K562 (cell line): ENCODE data around the gene RAB3GAP1.

ENCODE experiments used
- EP300 ChIP-seq: IDR thresholded peaks from 2 replicates; pipeline ENCODE4 v1.6.1; 2012; ENCODE audit warnings: low read length, improper control_type of control experiment
- POLR2AphosphoS5 ChIP-seq: IDR thresholded peaks from 2 replicates; pipeline ENCODE4 v1.6.1; 2011; ENCODE audit warnings: mild to moderate bottlenecking, low read depth, low read length, moderate library complexity; ENCODE audit not compliant: control insufficient read depth, insufficient read depth
- RAD51 ChIP-seq: fragments of 450-650 bp; IDR thresholded peaks from 2 replicates; pipeline ENCODE4 v1.7.1; 2016; ENCODE audit warnings: low read depth, mild to moderate bottlenecking, borderline replicate concordance
- TAF7 ChIP-seq: fragments of 450-650 bp; IDR thresholded peaks from 2 replicates; pipeline ENCODE4 v1.6.1; 2016; ENCODE audit warnings: missing genetic modification characterization, missing compliant biosample characterization
- XRCC5 ChIP-seq: fragments of 200-400 bp; formaldehyde crosslinking; IDR thresholded peaks from 2 replicates; pipeline ENCODE4 v1.6.1; 2017; ENCODE audit warnings: low read depth, mild to moderate bottlenecking, low read length

- TF ChIP-seq EP300 (no peak), XRCC5 (no peak), POLR2AphosphoS5 (no peak), RAD51 (no peak), TAF7 (tag) (no peak)
These were observed 42.4 kb downstream of the RAB3GAP1 start for GRCh38 chr2:135094508-135094907.
